Gastroesophageal sphincter (tissue), 3 donors: ENCODE data around the gene PALD1.

Source experiments
- POLR2A ChIP-seq, 2 donors: fragments of 450-650 bp; IDR thresholded peaks; one replicate each; pipeline ENCODE4 v1.6.1; 2017; ENCODE audit warnings: antibody characterized with exemption in 2 of 2, mild to moderate bottlenecking in 2 of 2, moderate library complexity in 1 of 2
- TF ChIP-seq, protein P1 (sequence below), 4 experiments: fragments of 200-600 bp in 2 of 4; fragments of 450-650 bp in 2 of 4; sonication (generic) in 1 of 4; IDR thresholded peaks; one replicate each; pipeline ENCODE4 v1.5.1; 2017 to 2019; ENCODE audit warnings: antibody characterized with exemption in 4 of 4, mild to moderate bottlenecking in 2 of 4, moderate library complexity in 2 of 4

GRCh38 chr10:70448236-70448635, 30.3 kb upstream of the PALD1 start:
- TF ChIP-seq, protein P1, sequence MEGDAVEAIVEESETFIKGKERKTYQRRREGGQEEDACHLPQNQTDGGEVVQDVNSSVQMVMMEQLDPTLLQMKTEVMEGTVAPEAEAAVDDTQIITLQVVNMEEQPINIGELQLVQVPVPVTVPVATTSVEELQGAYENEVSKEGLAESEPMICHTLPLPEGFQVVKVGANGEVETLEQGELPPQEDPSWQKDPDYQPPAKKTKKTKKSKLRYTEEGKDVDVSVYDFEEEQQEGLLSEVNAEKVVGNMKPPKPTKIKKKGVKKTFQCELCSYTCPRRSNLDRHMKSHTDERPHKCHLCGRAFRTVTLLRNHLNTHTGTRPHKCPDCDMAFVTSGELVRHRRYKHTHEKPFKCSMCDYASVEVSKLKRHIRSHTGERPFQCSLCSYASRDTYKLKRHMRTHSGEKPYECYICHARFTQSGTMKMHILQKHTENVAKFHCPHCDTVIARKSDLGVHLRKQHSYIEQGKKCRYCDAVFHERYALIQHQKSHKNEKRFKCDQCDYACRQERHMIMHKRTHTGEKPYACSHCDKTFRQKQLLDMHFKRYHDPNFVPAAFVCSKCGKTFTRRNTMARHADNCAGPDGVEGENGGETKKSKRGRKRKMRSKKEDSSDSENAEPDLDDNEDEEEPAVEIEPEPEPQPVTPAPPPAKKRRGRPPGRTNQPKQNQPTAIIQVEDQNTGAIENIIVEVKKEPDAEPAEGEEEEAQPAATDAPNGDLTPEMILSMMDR (IDR thresholded peaks at IDR 0.05): no peak
- TF ChIP-seq POLR2A (IDR thresholded peaks at IDR 0.05): no peak
